Karpas-422 (cell line): ENCODE data around the gene ADGRG3. TPM values are rescaled to one million over a fixed set of nuclear protein-coding genes. Genes with fewer than 3 reads are reported as not detected.

Experiments
- DNase-seq: peaks from one replicate; pipeline ENCODE4 v3.0.0-alpha.2; 2015
- H2AFZ ChIP-seq: fragments of 200-600 bp; sonication (generic); 2 replicates; pipeline ENCODE4 v1.6.1; 2014; ENCODE audit warnings: antibody characterized with exemption, low read length, mixed read lengths
- H3K27ac ChIP-seq: fragments of 200-600 bp; sonication (generic); 2 replicates; pipeline ENCODE4 v1.5.1; 2014; ENCODE audit warnings: mild to moderate bottlenecking, low read length, moderate library complexity
- H3K27me3 ChIP-seq: fragments of 200-600 bp; sonication (generic); 2 replicates; pipeline ENCODE4 v1.6.1; 2014; ENCODE audit warnings: low read length, mixed read lengths
- H3K36me3 ChIP-seq: fragments of 200-600 bp; sonication (generic); 2 replicates; pipeline ENCODE4 v1.6.1; 2014; ENCODE audit warnings: low read length, mixed read lengths; ENCODE audit not compliant: insufficient read depth
- H3K4me1 ChIP-seq: fragments of 200-600 bp; sonication (generic); 2 replicates; pipeline ENCODE4 v1.6.1; 2014; ENCODE audit warnings: mild to moderate bottlenecking, low read length, mixed read lengths
- H3K4me2 ChIP-seq: fragments of 200-600 bp; sonication (generic); 2 replicates; pipeline ENCODE4 v1.6.1; 2014; ENCODE audit warnings: low read length, low read depth, mild to moderate bottlenecking; ENCODE audit not compliant: poor library complexity, severe bottlenecking
- H3K4me3 ChIP-seq: fragments of 200-600 bp; sonication (generic); 2 replicates; pipeline ENCODE4 v1.5.1; 2014; ENCODE audit warnings: mild to moderate bottlenecking, antibody characterized with exemption, low read length, mixed read lengths
- H3K79me2 ChIP-seq: fragments of 200-600 bp; sonication (generic); 2 replicates; pipeline ENCODE4 v1.6.1; 2014; ENCODE audit warnings: mild to moderate bottlenecking, low read length, mixed read lengths
- H3K9ac ChIP-seq: fragments of 200-600 bp; sonication (generic); 2 replicates; pipeline ENCODE4 v1.6.0; 2014; ENCODE audit warnings: low read length
- H3K9me2 ChIP-seq: fragments of 200-600 bp; sonication (generic), shearing (Covaris generic); replicated peaks from 2 replicates; pipeline ENCODE4 v1.6.0; 2014; ENCODE audit warnings: mild to moderate bottlenecking, low read length, moderate library complexity; ENCODE audit not compliant: insufficient read depth
- H3K9me3 ChIP-seq: fragments of 300-700, 200-600 bp; sonication (generic); 2 replicates; pipeline ENCODE4 v1.6.1; 2014; ENCODE audit warnings: low read length, mixed read lengths
- H4K20me1 ChIP-seq: fragments of 200-600 bp; sonication (generic); 2 replicates; pipeline ENCODE4 v1.6.1; 2014; ENCODE audit warnings: mild to moderate bottlenecking, antibody characterized with exemption, low read length, low read depth; ENCODE audit not compliant: insufficient read depth
- total RNA-seq: library from RNA; depleted of rRNA; stranded (reverse); fragments of >200 nt; shearing (Covaris generic); gene quantifications from 2 replicates; pipeline ENCODE4 v1.2.3, GENCODE V29; 2014; ENCODE audit warnings: low replicate concordance

Gene ADGRG3
- total RNA-seq, 1 experiment from 2014 or later = not detected

GRCh38 chr16:57723170-57723569 lies 55.1 kb downstream of the ADGRG3 start:
- no peaks in the 10 kb centered on the region for H3K27me3 ChIP-seq
- H3K9me3 ChIP-seq = no peaks in the 10 kb centered on the region
- H3K4me1 ChIP-seq = no peaks in the 10 kb centered on the region
- DNase-seq = no peak
- H2AFZ ChIP-seq = no peak overlapping the region
- no peaks in the 10 kb centered on the region for H4K20me1 ChIP-seq
- no peak overlapping the region for H3K4me3 ChIP-seq
- no peaks in the 10 kb centered on the region for H3K79me2 ChIP-seq
- no peaks in the 10 kb centered on the region for H3K36me3 ChIP-seq
- H3K9me2 ChIP-seq = no peaks in the 10 kb centered on the region
- H3K4me2 ChIP-seq = no peak overlapping the region
- no peak overlapping the region for H3K27ac ChIP-seq
- H3K9ac ChIP-seq = no peak overlapping the region

GRCh38 chr16:57724531-57724930 lies 56.4 kb downstream of the ADGRG3 start:
- H3K36me3 ChIP-seq = no peaks in the 10 kb centered on the region
- no peak overlapping the region for H3K4me3 ChIP-seq
- no peak overlapping the region for H3K27ac ChIP-seq
- H4K20me1 ChIP-seq = no peaks in the 10 kb centered on the region
- H3K9ac ChIP-seq = no peak overlapping the region
- H3K79me2 ChIP-seq = no peaks in the 10 kb centered on the region
- H3K27me3 ChIP-seq = no peaks in the 10 kb centered on the region
- no peaks in the 10 kb centered on the region for H3K9me3 ChIP-seq
- DNase-seq = no peak
- no peaks in the 10 kb centered on the region for H3K9me2 ChIP-seq
- no peaks in the 10 kb centered on the region for H3K4me1 ChIP-seq
- no peak overlapping the region for H2AFZ ChIP-seq
- H3K4me2 ChIP-seq = no peak overlapping the region

GRCh38 chr16:57725151-57725550 lies 57.0 kb downstream of the ADGRG3 start:
- no peaks in the 10 kb centered on the region for H3K27me3 ChIP-seq
- no peaks in the 10 kb centered on the region for H3K9me2 ChIP-seq
- no peak overlapping the region for H3K4me3 ChIP-seq
- no peaks in the 10 kb centered on the region for H3K9me3 ChIP-seq
- no peaks in the 10 kb centered on the region for H3K79me2 ChIP-seq
- no peaks in the 10 kb centered on the region for H3K4me1 ChIP-seq
- no peak overlapping the region for H2AFZ ChIP-seq
- no peak overlapping the region for H3K27ac ChIP-seq
- H3K9ac ChIP-seq = no peak overlapping the region
- no peak for DNase-seq
- H3K36me3 ChIP-seq = no peaks in the 10 kb centered on the region
- H3K4me2 ChIP-seq = no peak overlapping the region
- H4K20me1 ChIP-seq = no peaks in the 10 kb centered on the region

- H3K9ac ChIP-seq = no peak overlapping the region
- no peaks in the 10 kb centered on the region for H3K9me2 ChIP-seq
- no peak overlapping the region for H3K4me3 ChIP-seq
- H3K27me3 ChIP-seq = no peaks in the 10 kb centered on the region
- no peaks in the 10 kb centered on the region for H3K79me2 ChIP-seq
- H3K36me3 ChIP-seq = no peaks in the 10 kb centered on the region
- H3K4me1 ChIP-seq = no peaks in the 10 kb centered on the region
- no peak overlapping the region for H2AFZ ChIP-seq
- H3K4me2 ChIP-seq = no peak overlapping the region
- H3K27ac ChIP-seq = no peak overlapping the region
- DNase-seq = no peak
- no peaks in the 10 kb centered on the region for H4K20me1 ChIP-seq
- no peaks in the 10 kb centered on the region for H3K9me3 ChIP-seq
These were observed 57.4 kb downstream of the ADGRG3 start for GRCh38 chr16:57725554-57725953.

GRCh38 chr16:57725976-57726375 lies 57.9 kb downstream of the ADGRG3 start:
- Histone ChIP-seq H3K79me2 (no peaks in the 10 kb centered on the region), H3K9me2 (no peaks in the 10 kb centered on the region), H3K4me2 (no peak overlapping the region), H3K9ac (no peak overlapping the region), H3K9me3 (no peaks in the 10 kb centered on the region), H3K4me1 (no peaks in the 10 kb centered on the region), H3K36me3 (no peaks in the 10 kb centered on the region), H3K27me3 (no peaks in the 10 kb centered on the region), H3K4me3 (no peak overlapping the region), H2AFZ (no peak overlapping the region), H3K27ac (no peak overlapping the region), H4K20me1 (no peaks in the 10 kb centered on the region)
- DNase-seq = no peak

GRCh38 chr16:57726433-57726947 lies 58.4 kb downstream of the ADGRG3 start:
- Histone ChIP-seq H3K9me3 (no peaks in the 10 kb centered on the region), H4K20me1 (no peaks in the 10 kb centered on the region), H3K4me2 (no peak overlapping the region), H3K79me2 (no peaks in the 10 kb centered on the region), H3K27ac (no peak overlapping the region), H3K9me2 (no peaks in the 10 kb centered on the region), H3K9ac (no peak overlapping the region), H2AFZ (no peak overlapping the region), H3K4me1 (no peaks in the 10 kb centered on the region), H3K36me3 (no peaks in the 10 kb centered on the region), H3K4me3 (no peak overlapping the region), H3K27me3 (no peaks in the 10 kb centered on the region)
- no peak for DNase-seq

- H4K20me1 ChIP-seq = no peaks in the 10 kb centered on the region
- no peaks in the 10 kb centered on the region for H3K9me2 ChIP-seq
- no peak overlapping the region for H3K4me3 ChIP-seq
- H3K9ac ChIP-seq = no peak overlapping the region
- H3K79me2 ChIP-seq = no peaks in the 10 kb centered on the region
- no peaks in the 10 kb centered on the region for H3K4me1 ChIP-seq
- no peak overlapping the region for H2AFZ ChIP-seq
- no peaks in the 10 kb centered on the region for H3K36me3 ChIP-seq
- H3K27me3 ChIP-seq = no peaks in the 10 kb centered on the region
- no peak for DNase-seq
- H3K9me3 ChIP-seq = no peaks in the 10 kb centered on the region
- H3K4me2 ChIP-seq = no peak overlapping the region
- no peak overlapping the region for H3K27ac ChIP-seq
These were observed 59.5 kb downstream of the ADGRG3 start for GRCh38 chr16:57727610-57728009.

- Histone ChIP-seq H3K27ac (no peak overlapping the region), H4K20me1 (no peaks in the 10 kb centered on the region), H3K9me2 (no peaks in the 10 kb centered on the region), H3K36me3 (no peaks in the 10 kb centered on the region), H3K4me1 (no peaks in the 10 kb centered on the region), H3K4me2 (no peak overlapping the region), H2AFZ (no peak overlapping the region), H3K9ac (no peak overlapping the region), H3K4me3 (no peak overlapping the region), H3K9me3 (no peaks in the 10 kb centered on the region), H3K79me2 (no peaks in the 10 kb centered on the region), H3K27me3 (no peaks in the 10 kb centered on the region)
- no peak for DNase-seq
These were observed 60.5 kb downstream of the ADGRG3 start for GRCh38 chr16:57728336-57729181.
